GM21526 (cell line): ENCODE results near the gene SPOCK2.
"Not testable (repeated sequence)": the region's sequence is repeated elsewhere in the genome, so short reads cannot be mapped to it uniquely, and the experiment has no call there.

Experiments used
- ATAC-seq: cut with Tn5 transposase; IDR thresholded peaks from one replicate; pipeline ENCODE4 v1.9.1; 2021; ENCODE audit warnings: moderate library complexity; ENCODE audit not compliant: unreplicated experiment, low FRiP score

The SPOCK2 gene, protein sequence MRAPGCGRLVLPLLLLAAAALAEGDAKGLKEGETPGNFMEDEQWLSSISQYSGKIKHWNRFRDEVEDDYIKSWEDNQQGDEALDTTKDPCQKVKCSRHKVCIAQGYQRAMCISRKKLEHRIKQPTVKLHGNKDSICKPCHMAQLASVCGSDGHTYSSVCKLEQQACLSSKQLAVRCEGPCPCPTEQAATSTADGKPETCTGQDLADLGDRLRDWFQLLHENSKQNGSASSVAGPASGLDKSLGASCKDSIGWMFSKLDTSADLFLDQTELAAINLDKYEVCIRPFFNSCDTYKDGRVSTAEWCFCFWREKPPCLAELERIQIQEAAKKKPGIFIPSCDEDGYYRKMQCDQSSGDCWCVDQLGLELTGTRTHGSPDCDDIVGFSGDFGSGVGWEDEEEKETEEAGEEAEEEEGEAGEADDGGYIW

DNA sequence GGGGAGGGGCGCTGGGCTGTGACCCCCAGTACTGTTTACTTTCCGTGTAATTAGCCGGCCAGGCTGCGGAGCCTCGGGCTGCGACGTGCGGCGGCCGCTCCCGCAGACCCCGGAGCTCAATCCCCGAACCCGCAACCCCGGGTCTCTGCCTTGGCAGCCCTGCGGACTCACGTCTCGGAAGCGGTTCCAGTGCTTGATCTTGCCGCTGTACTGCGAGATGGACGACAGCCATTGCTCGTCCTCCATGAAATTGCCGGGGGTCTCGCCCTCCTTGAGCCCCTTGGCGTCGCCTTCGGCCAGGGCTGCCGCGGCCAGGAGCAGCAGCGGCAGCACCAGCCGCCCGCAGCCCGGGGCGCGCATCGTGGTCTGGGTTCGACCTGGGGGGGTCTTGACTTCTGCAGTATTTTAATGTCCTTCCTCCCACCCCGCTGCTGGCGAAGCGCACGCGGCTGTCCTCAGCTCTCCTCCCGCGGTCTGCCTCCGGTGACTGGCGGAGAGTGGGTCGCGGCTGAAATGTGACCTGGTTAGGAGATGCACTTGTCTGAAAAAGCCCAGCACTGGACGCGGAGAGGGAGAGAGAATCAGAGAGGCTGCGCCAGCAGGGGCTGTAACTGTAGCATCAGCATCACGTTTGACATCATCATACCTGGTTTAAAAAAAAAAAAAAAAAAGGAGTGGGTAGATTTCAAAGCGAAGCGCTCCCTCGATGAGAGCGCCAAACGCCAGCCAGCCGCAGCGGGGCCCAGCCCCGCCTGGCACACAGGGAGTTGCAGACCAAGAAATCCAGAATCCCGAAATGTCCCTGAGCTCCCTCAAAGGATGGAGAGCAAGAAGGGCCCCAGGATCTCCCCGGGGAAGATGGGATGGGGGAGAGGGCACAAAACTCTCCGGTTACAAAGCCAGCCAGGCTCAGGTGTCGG, at the start of gene SPOCK2:
SPOCK2 (minus strand) TSS at position 583 of the 920 bp plus-strand sequence; CDS start at position 360, 223 bp downstream.
- ATAC-seq = no peak

DNA sequence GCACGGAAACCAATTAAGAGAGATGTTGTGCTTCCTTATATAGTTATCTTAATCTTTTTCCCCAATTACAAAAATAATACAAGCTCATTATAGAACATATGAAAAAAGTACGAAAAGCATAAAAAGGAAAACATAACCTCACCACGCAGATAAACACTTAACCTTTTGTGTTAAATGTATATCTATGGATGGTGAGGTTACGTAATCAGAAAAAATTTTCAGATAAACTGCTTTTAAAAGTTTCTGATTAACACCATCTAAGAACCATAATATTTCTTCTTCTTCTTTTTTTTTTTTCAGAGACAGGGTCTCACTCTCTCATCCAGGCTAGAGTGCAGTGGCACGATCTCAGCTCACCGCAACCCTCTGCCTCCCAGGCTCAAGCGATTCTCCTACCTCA, 49.2 kb upstream of the SPOCK2 start:
- no peak for ATAC-seq

DNA sequence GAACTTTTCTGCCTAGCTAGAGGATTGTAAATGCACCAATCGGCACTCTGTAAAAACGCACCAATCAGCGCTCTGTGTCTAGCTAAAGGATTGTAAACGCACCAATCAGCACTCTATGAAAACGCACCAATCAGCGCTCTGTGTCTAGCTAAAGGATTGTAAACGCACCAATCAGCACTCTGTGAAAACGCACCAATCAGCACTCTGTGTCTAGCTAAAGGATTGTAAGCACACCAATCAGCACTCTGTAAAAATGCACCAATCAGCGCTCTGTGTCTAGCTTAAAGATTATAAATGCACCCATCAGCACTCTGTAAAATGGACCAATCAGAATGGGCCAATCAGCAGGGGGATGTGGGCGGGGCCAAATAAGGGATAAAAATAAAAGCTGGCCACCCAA, 47.9 kb upstream of the SPOCK2 start:
- ATAC-seq = not testable (repeated sequence)

DNA sequence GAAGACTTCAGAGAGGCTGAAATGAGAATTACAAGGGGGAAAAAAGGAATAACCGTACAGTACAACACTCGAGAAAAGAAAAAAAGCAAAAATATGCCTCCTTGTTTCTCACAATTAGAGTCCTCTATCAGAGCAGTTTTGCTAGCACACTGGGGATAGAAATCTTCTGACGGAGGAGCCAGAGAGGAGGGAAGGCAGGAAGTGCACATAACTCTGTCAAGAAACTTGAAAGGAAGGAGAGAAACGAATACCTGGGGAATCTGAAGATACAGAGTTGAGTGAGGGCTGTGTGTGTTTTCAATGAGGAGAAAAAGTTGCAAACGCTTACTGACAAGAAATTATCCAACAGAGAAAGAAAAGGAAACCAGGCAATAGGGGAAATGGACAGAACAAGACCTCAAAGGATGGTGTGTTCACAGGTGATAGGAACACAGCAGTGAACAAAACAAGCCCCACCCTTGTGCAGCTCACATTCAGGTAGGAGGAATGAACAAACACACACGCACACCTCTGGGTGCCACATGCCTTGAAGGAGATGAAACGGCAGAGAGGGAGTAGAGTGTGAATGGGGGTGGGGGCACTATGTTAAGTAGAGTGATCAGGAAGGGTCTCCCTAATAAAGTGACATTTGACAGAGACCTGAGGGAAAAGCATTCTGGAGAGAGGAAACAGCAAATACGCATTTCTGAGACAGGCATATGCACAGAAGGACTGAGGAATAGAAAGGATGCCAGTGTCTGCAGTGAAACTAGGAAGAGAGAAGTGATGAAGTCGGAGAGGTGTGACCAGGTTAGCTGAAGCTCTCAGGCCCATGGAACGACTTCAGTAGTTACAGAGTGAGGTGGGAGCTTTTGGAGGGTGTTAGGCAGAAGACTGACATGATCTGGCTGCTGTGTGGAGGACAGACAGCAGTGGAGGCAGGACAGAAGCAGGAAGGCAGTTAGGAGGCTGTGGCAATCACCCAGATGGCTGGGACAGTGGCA, 46.7 kb upstream of the SPOCK2 start:
- ATAC-seq = no peak

DNA sequence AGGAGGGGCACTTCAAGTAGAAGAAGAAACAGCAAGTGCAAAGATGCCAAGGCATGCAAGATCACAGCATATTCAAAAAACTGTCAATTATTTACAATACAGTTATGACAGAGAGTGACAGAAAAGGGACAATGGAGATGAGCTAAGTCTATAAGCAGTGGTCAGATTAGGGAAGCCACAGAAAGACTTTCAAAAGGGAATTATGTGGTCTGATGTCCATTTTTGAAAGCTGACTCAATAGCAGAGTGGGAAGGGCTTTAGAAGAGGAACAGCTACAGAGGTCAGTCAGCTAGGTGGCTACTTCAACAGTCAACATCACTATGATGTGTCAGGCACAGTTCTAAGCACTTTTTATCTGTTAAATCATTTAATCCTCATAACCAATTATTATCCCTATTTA, 45.2 kb upstream of the SPOCK2 start:
- ATAC-seq = no peak

DNA sequence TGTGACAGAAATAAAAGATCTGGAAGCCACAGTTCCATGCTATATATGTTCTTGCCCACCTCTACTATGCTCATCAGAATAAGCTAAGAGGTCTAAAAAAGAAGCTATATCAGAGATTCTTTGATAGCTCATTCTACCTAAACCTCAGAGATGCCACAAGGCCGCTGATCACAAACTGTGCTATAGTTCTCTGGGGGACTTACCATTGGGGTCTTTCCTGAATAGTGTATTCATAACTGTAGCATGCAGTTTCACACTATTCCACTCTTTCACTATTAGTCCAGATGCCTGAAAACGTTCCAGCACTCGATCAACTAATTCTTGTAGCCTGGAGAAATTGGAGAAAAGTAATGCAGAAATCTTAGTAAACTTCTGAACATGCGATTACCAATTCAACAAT, 44.5 kb upstream of the SPOCK2 start:
- no peak for ATAC-seq

DNA sequence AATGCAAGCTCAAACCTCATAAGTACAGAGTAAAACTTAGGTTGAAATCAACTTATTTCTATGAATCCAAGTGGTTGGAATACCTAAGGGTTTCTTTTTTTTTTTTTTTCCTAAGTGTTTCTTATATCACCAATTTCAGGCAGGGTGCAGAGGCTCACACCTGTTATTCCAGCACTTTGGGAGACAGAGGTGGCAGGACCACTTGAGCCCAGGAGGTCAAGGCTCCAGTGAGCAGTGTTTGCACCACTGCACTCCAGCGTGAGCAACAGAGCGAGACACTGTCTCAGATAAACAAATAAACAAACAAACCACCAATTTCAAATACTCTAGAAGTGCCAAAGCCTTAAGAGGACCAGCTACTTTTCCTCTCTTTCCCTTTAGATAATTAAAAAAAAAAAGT, 39.2 kb upstream of the SPOCK2 start:
- ATAC-seq = no peak

DNA sequence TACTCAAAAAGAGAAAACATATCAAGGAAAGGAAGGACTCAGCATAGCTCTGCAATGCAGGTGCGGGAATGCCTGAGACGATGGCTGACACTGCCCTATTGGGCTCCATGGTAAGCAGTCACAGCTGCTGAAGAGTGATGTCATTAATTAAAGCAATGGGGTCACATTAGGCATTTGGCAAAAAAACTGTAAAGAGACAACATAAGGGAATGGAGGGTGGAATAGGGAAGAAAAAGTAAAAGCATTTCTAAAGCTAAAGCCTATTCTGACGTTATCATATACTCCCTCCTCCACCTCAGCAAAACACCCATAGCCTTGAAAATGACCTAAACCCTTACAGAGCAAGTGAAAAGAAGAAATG, 38.5 kb upstream of the SPOCK2 start:
- no peak for ATAC-seq

DNA sequence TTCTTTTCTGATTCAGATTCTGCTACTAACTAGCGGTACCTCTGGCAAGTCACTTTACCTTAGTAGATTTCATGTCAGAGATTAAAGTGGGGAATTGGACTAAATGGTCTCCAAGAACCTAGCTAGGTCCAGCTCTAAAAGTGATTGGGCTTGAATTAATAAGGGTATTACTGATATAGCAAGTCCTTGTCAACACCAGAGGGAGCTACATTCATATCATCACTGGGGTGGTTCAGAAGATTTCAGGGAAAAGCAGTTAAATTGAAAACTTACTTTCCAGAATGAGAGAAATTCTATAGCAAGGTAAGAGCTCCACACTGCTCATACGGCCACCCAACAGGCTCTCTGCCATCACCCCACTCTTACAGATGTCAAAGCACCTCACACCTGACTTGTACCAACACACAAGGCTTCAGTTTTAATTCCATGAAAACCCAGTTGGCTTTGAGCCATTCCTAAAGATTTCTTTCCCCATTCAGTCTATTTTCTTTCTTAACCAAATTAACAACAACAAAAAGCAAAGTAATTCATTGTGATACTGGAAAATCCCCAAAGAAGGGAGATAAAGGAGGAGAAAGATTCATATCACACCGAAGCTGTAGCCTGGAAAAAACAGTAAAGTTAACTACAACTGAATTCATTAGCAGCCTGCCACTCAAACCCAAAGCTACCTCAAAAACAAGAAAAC, 38.0 kb upstream of the SPOCK2 start:
- ATAC-seq = no peak

DNA sequence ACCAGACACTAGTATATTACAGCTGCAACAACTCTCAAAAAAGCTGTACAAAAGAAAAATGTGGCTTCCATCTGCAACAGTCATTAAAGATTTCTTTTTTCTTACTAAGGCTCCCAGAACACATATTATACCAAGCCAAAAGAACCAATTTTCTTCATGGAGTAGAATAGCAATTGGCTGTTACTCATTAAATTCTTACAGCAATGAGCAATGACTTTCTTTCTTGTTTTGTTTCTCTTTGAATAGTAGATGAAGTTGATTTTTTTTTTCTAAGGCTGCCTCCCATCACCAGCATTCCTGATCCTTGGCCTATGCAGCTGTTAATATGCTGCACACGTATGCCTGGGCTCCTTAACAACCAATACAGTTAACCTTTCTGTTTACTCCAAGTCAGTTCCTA, 36.6 kb upstream of the SPOCK2 start:
- no peak for ATAC-seq

DNA sequence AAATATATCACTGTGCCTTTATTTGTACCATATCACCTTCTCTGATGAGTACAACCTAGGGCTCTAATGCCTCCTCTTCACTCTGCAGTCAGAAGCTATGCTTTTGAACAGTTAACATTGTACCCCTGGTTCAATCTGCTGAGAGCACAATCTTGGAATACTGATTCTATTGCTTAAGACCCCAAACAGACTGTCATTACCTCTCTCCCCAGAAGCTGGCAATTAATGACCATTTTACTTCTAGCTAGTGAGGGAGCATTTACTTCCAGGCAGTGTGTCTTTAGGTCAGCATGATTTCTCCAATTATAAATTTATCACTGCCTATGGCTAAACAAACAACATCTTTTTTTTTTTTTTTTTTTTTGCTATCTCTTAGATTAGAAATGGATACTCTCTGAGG, 36.0 kb upstream of the SPOCK2 start:
- ATAC-seq = no peak

DNA sequence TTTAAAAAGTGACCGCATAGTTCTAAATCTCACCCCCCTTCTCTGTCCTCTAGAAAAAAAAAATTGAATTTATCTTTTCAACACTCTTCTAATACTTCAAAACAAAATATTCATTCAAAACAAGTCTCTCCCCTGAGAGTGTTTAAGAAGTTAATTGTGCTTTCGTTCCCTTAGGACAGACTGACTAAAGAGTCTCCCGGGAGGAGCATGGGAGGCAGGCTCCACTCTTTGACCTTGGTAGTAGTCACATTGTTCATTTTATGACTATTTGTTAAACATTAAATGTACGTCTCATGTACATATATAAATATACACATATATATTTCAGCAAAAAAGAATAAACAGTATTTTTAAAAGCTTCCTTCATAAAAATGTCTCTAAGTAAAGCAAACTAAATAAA, 35.3 kb upstream of the SPOCK2 start:
- no peak for ATAC-seq

DNA sequence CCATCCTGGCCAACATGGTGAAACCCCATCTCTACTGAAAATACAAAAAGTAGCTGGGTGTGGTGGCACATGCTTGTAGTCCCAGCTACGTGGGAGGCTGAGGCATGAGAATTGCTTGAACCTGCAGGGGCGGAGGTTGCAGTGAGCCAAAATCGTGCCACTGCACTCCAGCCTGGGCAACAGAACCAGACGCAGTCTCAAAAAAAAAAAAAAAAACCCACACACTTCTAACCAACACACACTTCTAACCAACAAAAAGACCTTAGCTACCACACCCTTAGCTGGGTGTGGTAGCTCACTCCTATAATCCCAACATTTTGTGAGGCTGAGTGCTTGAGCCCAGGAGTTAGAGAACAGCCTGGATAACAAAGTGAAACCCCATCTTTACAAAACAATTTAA, 33.9 kb upstream of the SPOCK2 start:
- ATAC-seq = no peak

DNA sequence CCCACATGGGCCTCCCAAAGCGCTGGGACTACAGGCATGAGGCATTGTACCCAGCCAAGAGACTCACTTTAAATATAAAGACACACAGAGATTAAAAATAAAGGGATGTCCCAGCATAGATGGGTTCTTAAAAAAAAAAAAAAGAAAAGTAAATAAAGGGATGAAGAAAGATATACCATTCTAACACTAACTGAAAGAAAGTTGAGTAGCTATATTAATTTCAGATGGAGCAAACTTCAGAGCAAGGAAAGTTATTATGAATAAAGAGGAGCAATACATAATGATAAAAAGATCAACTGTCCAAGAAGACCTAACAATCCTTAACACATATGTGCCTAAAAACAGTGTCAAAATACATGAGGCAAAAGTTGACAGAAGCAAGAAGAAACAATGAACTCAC, 33.0 kb upstream of the SPOCK2 start:
- ATAC-seq = no peak

DNA sequence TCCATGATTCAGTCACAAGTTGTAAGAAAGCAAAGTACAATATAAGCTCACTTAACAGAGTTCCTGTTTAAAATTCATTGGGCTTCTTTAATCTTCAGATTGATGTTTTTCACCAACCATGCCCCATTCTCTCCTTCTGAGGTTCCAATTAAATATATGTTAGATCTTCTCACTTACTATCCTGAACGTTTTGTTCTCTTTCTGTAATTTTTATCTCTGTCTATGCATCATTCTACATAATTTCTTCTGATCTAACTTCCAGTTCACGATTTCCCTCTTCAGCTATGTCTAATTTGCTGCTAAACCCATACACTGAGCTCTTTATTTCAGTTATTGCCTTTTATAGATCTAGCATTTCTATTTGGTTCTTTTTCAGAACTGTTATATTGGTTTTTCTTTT, 28.0 kb upstream of the SPOCK2 start:
- no peak for ATAC-seq

DNA sequence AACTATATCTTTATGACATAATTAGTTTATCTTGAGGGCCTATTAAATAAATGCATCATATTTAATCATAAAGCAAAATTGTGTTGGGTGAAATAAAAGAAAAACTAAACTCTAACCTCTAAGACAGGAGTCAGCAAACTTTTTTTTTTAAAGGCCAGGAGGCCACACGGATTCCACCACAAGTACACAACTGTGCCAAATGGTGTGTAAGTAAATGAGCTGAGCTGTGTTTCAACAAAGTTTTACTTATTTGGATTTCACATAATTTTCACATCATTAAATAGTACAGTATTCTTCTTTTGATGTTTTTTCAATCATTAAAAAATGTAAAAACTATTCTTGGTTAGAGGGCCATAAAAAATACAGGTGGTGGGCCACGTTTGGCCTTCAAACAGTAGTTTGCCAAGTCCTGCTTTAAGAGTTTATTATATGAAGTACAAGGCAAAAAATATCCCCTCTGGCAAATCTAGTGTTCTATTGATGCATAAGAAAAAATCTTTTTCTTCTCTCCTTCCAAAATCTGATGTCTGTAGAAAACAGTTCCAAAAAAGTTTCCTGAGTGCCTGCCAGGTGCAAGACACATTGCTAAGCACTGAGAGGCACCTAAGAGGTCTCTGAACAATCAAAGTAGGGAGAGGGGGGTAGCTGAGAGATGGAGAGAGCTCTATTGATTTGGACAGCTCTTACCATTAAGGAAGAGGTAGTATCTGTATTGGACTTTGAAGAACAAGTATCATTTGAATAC, 26.5 kb upstream of the SPOCK2 start:
- no peak for ATAC-seq

DNA sequence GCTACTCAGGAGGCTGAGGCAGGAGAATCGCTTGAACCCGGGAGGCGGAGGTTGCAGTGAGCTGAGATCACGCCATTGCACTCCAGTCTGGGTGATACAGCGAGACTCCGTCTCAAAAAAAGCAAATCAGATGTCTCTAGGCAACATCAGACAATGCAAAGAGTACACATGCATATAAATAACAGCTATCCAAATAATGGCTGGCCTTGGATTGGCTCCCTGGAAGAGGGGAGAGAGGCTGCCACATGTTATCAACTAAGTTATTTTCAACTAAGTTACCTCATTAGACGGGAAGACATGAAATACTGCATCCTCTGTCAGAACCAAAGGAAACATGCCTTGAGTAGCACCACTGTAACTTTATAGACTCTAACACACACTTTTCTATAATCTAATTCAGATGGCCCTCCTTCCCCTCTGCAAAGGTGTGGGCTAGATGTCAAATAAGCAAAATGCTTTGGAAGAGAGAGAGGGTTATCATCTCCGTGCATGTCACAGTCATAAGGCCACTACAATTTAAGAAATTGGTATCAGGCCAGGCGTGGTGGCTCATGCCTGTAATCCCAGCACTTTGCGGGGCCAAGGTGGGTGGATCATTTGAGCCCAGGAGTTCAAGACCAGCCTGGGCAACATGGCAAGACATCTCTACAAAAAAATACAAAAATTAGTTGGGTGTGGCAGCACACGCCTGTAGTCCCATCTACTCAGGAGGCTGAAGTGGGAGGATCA, 22.5 kb upstream of the SPOCK2 start:
- no peak for ATAC-seq

DNA sequence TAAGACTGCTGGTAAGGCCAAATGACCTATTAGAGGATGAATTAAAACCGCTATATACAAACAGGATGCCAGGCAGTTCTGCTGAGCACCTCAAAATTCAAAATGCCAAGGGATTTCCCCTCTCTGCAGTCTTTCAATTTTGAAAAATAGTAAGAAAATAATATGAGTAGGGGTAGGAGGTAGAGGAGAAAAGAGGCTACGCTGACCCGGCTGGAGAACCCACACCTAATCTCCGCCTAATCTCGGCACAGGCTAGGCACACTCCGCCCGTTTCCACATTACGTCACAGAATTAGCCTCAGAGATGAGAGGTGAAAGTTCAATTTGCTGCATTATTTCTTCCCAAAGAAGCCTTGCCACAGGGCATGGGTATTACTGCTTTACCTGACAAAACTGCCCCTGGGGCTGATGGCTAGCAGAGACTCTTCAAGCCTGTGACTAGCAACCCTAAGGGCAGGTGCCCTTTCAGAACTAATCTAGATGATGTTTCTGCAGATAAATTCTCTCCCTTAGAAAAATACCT, 21.3 kb upstream of the SPOCK2 start:
- no peak for ATAC-seq
